ENCODE results near the gene RIOK3. TPM values are rescaled to one million over a fixed set of nuclear protein-coding genes. Genes with fewer than 3 reads are reported as not detected.

The RIOK3 gene
- total RNA-seq, 1 donor from 2014 or later, result 69.7 TPM

DNA sequence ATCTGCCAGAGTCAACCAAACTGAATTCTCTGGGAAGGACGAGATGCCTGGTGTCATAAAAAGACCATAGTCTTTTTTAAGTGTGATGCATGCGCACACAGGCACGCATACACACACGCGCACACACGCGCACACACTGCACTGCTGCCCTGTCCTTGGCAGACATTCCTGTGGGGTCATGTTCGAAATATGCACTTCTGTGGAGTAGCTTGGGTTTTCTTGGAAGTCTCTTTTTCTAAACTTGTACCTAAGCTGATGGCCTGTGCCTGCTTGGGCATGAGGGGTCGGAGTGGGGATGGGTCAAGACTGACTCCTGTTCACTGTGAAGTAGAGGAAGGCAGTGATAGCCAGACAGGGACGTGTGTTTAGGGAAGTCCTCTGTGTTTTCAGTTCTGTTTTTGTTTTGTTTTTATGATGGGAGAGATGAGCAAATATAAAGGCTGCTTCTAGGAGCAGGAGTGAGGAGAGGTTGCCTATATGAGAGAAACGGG lies 46.2 kb downstream of the RIOK3 start:
- Mint-ChIP-seq H3K4me3 (ENCODE audit: unreplicated experiment) (no peak overlapping the region), H3K36me3 (ENCODE audit: low read depth, unreplicated experiment) (no peaks in the 10 kb centered on the region), H3K27me3 (ENCODE audit: unreplicated experiment) (peaks cover 9% of the 10 kb centered on the region), H3K4me1 (ENCODE audit: unreplicated experiment) (peaks cover 4% of the 10 kb centered on the region), H3K27ac (ENCODE audit: unreplicated experiment) (no peak overlapping the region), H3K9me3 (ENCODE audit: unreplicated experiment) (no peaks in the 10 kb centered on the region)
- DNase-seq (ENCODE audit: low spot score), result no peak
- TF ChIP-seq CTCF (IDR thresholded peaks at IDR 0.05; ENCODE audit: unreplicated experiment), result no peak

DNA sequence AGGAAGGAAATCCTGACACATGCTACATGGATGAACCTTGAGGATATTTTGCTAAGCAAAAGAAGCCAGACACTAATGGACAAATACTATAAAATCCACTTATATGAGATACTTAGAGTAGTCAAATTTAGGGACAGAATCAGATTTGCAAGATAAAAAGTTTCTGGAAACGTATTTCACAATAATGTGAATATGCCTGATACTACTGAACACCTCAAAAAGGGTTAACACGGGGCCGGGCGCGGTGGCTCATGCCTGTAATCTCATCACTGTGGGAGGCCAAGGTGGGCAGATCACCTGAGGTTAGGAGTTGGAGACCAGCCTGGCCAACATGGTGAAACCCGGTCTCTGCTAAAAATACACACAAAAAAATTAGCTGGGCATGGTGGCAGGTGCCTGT lies 48.5 kb downstream of the RIOK3 start:
- Mint-ChIP-seq H3K27me3 (ENCODE audit: unreplicated experiment) (peaks cover 14% of the 10 kb centered on the region), H3K36me3 (ENCODE audit: low read depth, unreplicated experiment) (no peaks in the 10 kb centered on the region), H3K27ac (ENCODE audit: unreplicated experiment) (no peak overlapping the region), H3K4me1 (ENCODE audit: unreplicated experiment) (peaks cover 5% of the 10 kb centered on the region), H3K4me3 (ENCODE audit: unreplicated experiment) (no peak overlapping the region), H3K9me3 (ENCODE audit: unreplicated experiment) (no peaks in the 10 kb centered on the region)
- DNase-seq (ENCODE audit: low spot score), result no peak
- no peak for TF ChIP-seq CTCF (IDR thresholded peaks at IDR 0.05; ENCODE audit: unreplicated experiment)

GRCh38 chr18:23502516-23503037 lies 49.5 kb downstream of the RIOK3 start:
- Mint-ChIP-seq H3K27me3 (ENCODE audit: unreplicated experiment) (peaks cover 14% of the 10 kb centered on the region), H3K9me3 (ENCODE audit: unreplicated experiment) (no peaks in the 10 kb centered on the region), H3K4me3 (ENCODE audit: unreplicated experiment) (peak overlapping the region; percentile 90), H3K4me1 (ENCODE audit: unreplicated experiment) (peaks cover 5% of the 10 kb centered on the region), H3K36me3 (ENCODE audit: low read depth, unreplicated experiment) (peaks cover 4% of the 10 kb centered on the region), H3K27ac (ENCODE audit: unreplicated experiment) (peak overlapping the region; percentile 2)
- TF ChIP-seq CTCF (IDR thresholded peaks at IDR 0.05; ENCODE audit: unreplicated experiment), result no peak
- DNase-seq (ENCODE audit: low spot score), result no peak

- peak; percentile 97 for DNase-seq (ENCODE audit: low spot score)
- Mint-ChIP-seq H3K9me3 (ENCODE audit: unreplicated experiment) (no peaks in the 10 kb centered on the region), H3K4me3 (ENCODE audit: unreplicated experiment) (peak within 1 kb of the TSS; percentile 95), H3K36me3 (ENCODE audit: low read depth, unreplicated experiment) (peaks cover 11% of the 10 kb centered on the region), H3K27me3 (ENCODE audit: unreplicated experiment) (peaks cover 14% of the 10 kb centered on the region), H3K4me1 (ENCODE audit: unreplicated experiment) (peaks cover 5% of the 10 kb centered on the region), H3K27ac (ENCODE audit: unreplicated experiment) (peak within 1 kb of the TSS; percentile 2)
- no peak for TF ChIP-seq CTCF (IDR thresholded peaks at IDR 0.05; ENCODE audit: unreplicated experiment)
Observed at GRCh38 chr18:23503038-23503962, 50.2 kb downstream of the RIOK3 start, which contains the start of gene RMC1. Gene RMC1, plus strand, starts transcription at chr18:23503511. Its CDS starts 108 bp downstream, at chr18:23503619.

DNA sequence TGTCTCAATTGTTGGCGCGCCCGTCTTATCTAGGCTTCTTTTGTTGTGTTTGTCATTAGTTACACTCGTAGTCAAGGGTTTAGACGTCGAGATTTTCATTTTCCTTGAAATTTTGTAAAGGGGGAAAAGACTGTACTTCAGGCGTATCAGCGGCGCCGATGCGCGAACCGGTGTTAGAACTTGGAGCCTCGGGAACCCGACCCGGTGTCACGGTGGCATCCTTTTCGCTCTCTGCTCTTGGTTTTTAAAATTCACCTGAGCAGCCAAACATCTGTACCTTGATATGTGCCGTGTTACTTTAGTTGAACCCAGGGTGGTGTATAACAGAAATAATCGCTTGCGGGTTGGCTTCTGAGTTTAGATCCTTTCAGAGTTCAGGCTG lies 50.9 kb downstream of the RIOK3 start:
- Mint-ChIP-seq H3K9me3 (ENCODE audit: unreplicated experiment) (no peaks in the 10 kb centered on the region), H3K27ac (ENCODE audit: unreplicated experiment) (no peak overlapping the region), H3K27me3 (ENCODE audit: unreplicated experiment) (peaks cover 14% of the 10 kb centered on the region), H3K4me1 (ENCODE audit: unreplicated experiment) (peaks cover 5% of the 10 kb centered on the region), H3K4me3 (ENCODE audit: unreplicated experiment) (peak overlapping the region; percentile 95), H3K36me3 (ENCODE audit: low read depth, unreplicated experiment) (peaks cover 16% of the 10 kb centered on the region)
- no peak for TF ChIP-seq CTCF (IDR thresholded peaks at IDR 0.05; ENCODE audit: unreplicated experiment)
- DNase-seq (ENCODE audit: low spot score), result no peak
